ENCODE measurements around the gene ARAP1.

DNA sequence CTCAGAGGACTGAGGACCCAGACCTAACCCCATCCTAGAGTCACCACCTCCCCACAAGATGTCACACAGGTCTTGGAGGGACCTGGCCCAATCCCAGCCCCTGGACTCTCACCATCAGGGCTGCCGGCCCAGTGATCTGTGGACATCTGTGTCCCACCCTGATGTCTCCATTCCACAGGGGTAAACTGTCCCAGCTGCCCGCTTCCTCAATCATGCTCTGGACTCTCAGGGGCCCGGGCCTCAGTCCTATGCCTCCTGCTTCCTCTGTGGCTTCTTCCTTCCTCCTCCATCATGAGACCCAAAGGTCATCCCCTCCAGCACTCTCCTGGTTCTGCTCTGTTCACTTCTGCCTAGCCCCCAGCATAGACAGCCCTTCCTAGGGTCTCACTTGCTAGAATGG, 32.2 kb downstream of the ARAP1 start:
- TF ChIP-seq, protein P1, sequence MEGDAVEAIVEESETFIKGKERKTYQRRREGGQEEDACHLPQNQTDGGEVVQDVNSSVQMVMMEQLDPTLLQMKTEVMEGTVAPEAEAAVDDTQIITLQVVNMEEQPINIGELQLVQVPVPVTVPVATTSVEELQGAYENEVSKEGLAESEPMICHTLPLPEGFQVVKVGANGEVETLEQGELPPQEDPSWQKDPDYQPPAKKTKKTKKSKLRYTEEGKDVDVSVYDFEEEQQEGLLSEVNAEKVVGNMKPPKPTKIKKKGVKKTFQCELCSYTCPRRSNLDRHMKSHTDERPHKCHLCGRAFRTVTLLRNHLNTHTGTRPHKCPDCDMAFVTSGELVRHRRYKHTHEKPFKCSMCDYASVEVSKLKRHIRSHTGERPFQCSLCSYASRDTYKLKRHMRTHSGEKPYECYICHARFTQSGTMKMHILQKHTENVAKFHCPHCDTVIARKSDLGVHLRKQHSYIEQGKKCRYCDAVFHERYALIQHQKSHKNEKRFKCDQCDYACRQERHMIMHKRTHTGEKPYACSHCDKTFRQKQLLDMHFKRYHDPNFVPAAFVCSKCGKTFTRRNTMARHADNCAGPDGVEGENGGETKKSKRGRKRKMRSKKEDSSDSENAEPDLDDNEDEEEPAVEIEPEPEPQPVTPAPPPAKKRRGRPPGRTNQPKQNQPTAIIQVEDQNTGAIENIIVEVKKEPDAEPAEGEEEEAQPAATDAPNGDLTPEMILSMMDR (conservative IDR thresholded peaks at IDR 0.05; ENCODE audit: low read depth, low read length), result no peak
- no peak for TF ChIP-seq EZH2 (IDR thresholded peaks at IDR 0.05; ENCODE audit: borderline replicate concordance, low read depth, low read length, poor library complexity, severe bottlenecking)

Data from A673 (cell line).